Measurements from ENCODE around the gene EHBP1L1. TPM values are rescaled to one million over a fixed set of nuclear protein-coding genes. Genes with fewer than 3 reads are reported as not detected.
A peak's percentile ranks its signal among the peaks of the same experiment; 100 is the strongest.

EHBP1L1 gene
- total and polyA plus RNA-seq, 2 of the 13 experiments (the other 11 are each of a cell fraction or from before 2014, with no cell fraction given): 8.3 to 10.6 TPM

DNA sequence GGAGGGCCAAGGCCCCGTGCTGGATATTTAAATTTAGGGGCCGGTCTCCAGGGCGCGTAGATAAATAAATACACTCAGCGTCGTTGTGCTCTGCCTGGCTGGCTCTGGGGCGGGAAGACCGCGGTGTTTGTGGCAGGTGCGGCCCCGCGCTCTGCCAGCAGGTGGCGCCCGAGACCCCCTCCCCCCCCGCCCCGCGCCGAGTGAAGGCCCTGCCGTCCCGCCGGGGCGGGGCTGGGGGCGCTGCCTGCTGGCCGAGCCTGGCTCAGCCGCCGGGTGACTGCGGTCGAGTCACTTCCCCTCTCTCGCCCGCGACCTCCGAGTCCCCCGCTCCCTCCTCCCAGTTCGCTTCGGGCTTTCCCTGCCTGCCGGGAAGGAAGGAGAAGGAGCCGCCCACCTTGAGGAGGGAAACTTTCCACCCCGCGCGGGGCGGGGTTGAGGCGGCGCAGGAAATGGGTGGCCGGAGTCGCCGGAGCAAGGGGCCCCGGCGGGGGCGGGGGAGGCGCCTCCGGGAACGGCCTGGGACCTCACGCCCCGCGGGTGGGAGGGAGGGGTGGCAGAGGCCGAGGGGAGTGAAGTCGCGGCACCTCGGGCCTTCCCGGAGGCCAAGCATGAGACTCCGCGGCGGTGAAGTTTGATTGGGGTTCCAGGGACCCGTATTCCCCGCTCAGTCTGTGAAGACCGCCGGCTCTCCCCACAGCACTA, 1.6 kb upstream of the EHBP1L1 start (continued):
- TF ChIP-seq, protein P1, sequence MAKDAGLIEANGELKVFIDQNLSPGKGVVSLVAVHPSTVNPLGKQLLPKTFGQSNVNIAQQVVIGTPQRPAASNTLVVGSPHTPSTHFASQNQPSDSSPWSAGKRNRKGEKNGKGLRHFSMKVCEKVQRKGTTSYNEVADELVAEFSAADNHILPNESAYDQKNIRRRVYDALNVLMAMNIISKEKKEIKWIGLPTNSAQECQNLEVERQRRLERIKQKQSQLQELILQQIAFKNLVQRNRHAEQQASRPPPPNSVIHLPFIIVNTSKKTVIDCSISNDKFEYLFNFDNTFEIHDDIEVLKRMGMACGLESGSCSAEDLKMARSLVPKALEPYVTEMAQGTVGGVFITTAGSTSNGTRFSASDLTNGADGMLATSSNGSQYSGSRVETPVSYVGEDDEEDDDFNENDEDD (CRISPR knock-in tag; IDR thresholded peaks at IDR 0.05; ENCODE audit: borderline replicate concordance): peak; percentile 43; the same call in 1 of the 2 replicates
- no peak for TF ChIP-seq SP1 (IDR thresholded peaks at IDR 0.05)
- 0 out of 2 replicates have a peak, but pooled peaks have one; percentile 27 for TF ChIP-seq SP1 (CRISPR knock-in tag; IDR thresholded peaks at IDR 0.05)
- peak; percentile 81 for TF ChIP-seq ZNF740 (CRISPR knock-in tag; IDR thresholded peaks at IDR 0.05)
- TF ChIP-seq MAFF (IDR thresholded peaks at IDR 0.05; ENCODE audit: low read depth, low read length): no peak
- TF ChIP-seq, protein P2, sequence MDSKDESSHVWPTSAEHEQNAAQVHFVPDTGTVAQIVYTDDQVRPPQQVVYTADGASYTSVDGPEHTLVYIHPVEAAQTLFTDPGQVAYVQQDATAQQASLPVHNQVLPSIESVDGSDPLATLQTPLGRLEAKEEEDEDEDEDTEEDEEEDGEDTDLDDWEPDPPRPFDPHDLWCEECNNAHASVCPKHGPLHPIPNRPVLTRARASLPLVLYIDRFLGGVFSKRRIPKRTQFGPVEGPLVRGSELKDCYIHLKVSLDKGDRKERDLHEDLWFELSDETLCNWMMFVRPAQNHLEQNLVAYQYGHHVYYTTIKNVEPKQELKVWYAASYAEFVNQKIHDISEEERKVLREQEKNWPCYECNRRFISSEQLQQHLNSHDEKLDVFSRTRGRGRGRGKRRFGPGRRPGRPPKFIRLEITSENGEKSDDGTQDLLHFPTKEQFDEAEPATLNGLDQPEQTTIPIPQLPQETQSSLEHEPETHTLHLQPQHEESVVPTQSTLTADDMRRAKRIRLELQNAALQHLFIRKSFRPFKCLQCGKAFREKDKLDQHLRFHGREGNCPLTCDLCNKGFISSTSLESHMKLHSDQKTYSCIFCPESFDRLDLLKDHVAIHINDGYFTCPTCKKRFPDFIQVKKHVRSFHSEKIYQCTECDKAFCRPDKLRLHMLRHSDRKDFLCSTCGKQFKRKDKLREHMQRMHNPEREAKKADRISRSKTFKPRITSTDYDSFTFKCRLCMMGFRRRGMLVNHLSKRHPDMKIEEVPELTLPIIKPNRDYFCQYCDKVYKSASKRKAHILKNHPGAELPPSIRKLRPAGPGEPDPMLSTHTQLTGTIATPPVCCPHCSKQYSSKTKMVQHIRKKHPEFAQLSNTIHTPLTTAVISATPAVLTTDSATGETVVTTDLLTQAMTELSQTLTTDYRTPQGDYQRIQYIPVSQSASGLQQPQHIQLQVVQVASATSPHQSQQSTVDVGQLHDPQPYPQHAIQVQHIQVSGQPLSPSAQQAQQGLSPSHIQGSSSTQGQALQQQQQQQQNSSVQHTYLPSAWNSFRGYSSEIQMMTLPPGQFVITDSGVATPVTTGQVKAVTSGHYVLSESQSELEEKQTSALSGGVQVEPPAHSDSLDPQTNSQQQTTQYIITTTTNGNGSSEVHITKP (CRISPR knock-in tag; IDR thresholded peaks at IDR 0.05; ENCODE audit: low read depth): no peak
- TF ChIP-seq PHF20 (CRISPR knock-in tag; IDR thresholded peaks at IDR 0.05): no peak
- no peak for TF ChIP-seq ZIK1 (CRISPR knock-in tag; IDR thresholded peaks at IDR 0.05; ENCODE audit: borderline replicate concordance, low read depth)
- no peak for TF ChIP-seq SATB2 (CRISPR knock-in tag; IDR thresholded peaks at IDR 0.05)
- no peak for TF ChIP-seq ZNF138 (CRISPR knock-in tag; IDR thresholded peaks at IDR 0.05; ENCODE audit: low read depth)
- TF ChIP-seq RBM22 (optimal IDR thresholded peaks at IDR 0.05; ENCODE audit: low read length): peak; percentile 74
- TF ChIP-seq, protein P3, sequence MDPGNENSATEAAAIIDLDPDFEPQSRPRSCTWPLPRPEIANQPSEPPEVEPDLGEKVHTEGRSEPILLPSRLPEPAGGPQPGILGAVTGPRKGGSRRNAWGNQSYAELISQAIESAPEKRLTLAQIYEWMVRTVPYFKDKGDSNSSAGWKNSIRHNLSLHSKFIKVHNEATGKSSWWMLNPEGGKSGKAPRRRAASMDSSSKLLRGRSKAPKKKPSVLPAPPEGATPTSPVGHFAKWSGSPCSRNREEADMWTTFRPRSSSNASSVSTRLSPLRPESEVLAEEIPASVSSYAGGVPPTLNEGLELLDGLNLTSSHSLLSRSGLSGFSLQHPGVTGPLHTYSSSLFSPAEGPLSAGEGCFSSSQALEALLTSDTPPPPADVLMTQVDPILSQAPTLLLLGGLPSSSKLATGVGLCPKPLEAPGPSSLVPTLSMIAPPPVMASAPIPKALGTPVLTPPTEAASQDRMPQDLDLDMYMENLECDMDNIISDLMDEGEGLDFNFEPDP (CRISPR knock-in tag; conservative IDR thresholded peaks at IDR 0.05): no peak
- 0 out of 2 replicates have a peak, but pooled peaks have one; percentile 14 for TF ChIP-seq ZNF629 (CRISPR knock-in tag; conservative IDR thresholded peaks at IDR 0.05)
- TF ChIP-seq YEATS2 (CRISPR knock-in tag; IDR thresholded peaks at IDR 0.05; ENCODE audit: borderline replicate concordance): peak; percentile 59; the same call in 1 of the 2 replicates
- TF ChIP-seq ZNF235 (CRISPR knock-in tag; IDR thresholded peaks at IDR 0.05; ENCODE audit: borderline replicate concordance): no peak; the same call in 1 of the 2 replicates
- TF ChIP-seq, protein P4, sequence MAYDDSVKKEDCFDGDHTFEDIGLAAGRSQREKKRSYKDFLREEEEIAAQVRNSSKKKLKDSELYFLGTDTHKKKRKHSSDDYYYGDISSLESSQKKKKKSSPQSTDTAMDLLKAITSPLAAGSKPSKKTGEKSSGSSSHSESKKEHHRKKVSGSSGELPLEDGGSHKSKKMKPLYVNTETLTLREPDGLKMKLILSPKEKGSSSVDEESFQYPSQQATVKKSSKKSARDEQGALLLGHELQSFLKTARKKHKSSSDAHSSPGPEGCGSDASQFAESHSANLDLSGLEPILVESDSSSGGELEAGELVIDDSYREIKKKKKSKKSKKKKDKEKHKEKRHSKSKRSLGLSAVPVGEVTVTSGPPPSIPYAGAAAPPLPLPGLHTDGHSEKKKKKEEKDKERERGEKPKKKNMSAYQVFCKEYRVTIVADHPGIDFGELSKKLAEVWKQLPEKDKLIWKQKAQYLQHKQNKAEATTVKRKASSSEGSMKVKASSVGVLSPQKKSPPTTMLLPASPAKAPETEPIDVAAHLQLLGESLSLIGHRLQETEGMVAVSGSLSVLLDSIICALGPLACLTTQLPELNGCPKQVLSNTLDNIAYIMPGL (CRISPR knock-in tag; IDR thresholded peaks at IDR 0.05; ENCODE audit: borderline replicate concordance in 1 of 2, low read depth in 1 of 2): peak; percentile 54 to 80; a peak in 3 of 4 replicates
- TF ChIP-seq JUND (CRISPR knock-in tag; IDR thresholded peaks at IDR 0.05): no peak
- no peak for TF ChIP-seq NR2C2 (CRISPR knock-in tag; IDR thresholded peaks at IDR 0.05; ENCODE audit: borderline replicate concordance)
- peak; percentile 33; the same call in 1 of the 2 replicates for TF ChIP-seq TFE3 (CRISPR knock-in tag; IDR thresholded peaks at IDR 0.05)

Measured in HepG2 (cell line).